ENCODE measurements around the gene HTR3C. TPM values are rescaled to one million over a fixed set of nuclear protein-coding genes. Genes with fewer than 3 reads are reported as not detected.

The HTR3C gene
- total RNA-seq, 6 donors from 2014 or later = 0.23 to 2.4 (median 1.5) TPM; not detected in 2

DNA sequence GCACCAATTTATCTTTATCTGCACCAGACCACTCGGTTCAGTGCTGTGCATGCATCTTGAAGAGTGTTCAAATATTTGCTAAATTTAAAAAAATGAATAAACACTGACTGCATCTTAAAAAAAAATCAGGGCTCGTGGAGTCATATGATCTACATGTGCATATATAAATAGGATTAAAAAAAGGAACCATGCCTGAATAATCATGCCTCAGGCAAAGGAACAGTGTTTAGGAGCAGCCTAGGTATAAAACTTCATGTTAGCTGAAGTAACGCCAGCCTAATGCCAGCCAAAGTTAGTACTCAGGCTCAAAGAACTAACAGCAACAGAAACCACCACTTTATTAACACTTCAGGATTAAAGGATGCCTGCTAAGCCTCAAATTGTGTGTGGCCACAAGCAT, 44.7 kb upstream of the HTR3C start:
- no peaks in the 10 kb centered on the region for H3K27me3 ChIP-seq
- peaks cover 0 to 19% (median 4%) of the 10 kb centered on the region in 4 donors for H3K36me3 ChIP-seq
- no peak overlapping the region for H3K4me3 ChIP-seq
- ATAC-seq (ENCODE audit: low FRiP score in 2 of 2) (no peak), DNase-seq (no peak)
- no peak for TF ChIP-seq POLR2AphosphoS5 (IDR thresholded peaks at IDR 0.05)
- TF ChIP-seq EP300 (IDR thresholded peaks at IDR 0.05) = no peak
- TF ChIP-seq, protein P1, sequence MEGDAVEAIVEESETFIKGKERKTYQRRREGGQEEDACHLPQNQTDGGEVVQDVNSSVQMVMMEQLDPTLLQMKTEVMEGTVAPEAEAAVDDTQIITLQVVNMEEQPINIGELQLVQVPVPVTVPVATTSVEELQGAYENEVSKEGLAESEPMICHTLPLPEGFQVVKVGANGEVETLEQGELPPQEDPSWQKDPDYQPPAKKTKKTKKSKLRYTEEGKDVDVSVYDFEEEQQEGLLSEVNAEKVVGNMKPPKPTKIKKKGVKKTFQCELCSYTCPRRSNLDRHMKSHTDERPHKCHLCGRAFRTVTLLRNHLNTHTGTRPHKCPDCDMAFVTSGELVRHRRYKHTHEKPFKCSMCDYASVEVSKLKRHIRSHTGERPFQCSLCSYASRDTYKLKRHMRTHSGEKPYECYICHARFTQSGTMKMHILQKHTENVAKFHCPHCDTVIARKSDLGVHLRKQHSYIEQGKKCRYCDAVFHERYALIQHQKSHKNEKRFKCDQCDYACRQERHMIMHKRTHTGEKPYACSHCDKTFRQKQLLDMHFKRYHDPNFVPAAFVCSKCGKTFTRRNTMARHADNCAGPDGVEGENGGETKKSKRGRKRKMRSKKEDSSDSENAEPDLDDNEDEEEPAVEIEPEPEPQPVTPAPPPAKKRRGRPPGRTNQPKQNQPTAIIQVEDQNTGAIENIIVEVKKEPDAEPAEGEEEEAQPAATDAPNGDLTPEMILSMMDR (IDR thresholded peaks at IDR 0.05) = no peak
- TF ChIP-seq POLR2A (IDR thresholded peaks at IDR 0.05) = no peak
- peaks cover 6 to 36% (median 18%) of the 10 kb centered on the region in 4 donors for H3K4me1 ChIP-seq
- peak overlapping the region in 2 of 4 donors; percentile 13 to 40 for H3K27ac ChIP-seq
- WGBS, 2 donors = 39 to 40% methylated on average over 3 of the region's 3 CpGs
- H3K9me3 ChIP-seq = no peaks in the 10 kb centered on the region

DNA sequence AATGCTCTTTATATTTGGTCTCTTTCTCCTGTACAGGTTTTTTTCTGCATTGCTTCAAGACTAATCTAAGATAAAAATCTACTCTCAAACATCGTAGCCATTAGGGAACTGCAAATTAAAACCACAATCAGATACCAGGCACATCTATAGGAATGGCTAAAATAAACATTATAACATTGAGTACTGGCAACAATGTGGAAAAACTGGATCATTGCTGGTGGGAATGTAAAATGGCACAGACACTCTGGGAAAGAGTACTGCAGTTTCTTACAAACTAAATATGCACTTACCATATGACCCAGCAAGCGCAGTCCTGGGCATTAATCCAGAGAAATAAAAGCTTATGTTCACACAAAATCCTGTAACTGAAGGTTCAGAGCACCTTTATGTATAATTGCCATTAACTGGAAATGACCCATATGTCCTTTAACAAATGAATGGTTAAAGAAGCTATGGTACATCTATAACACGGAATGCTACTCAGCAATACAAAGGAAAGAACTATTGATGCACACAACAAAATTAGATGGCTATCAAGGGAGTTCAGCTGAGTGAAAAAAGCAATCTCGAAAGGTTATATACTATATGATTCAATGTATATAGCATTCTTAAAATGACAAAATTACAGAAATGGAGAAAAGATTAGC, 41.5 kb upstream of the HTR3C start:
- WGBS, 2 donors = 43 to 47% methylated on average over 4 of the region's 4 CpGs
- Histone ChIP-seq H3K4me1 (peaks cover under 1 to 15% (median 7%) of the 10 kb centered on the region in 4 donors), H3K27ac (no peak overlapping the region), H3K9me3 (no peaks in the 10 kb centered on the region), H3K4me3 (no peak overlapping the region), H3K36me3 (peaks cover 0 to 30% (median 6%) of the 10 kb centered on the region in 4 donors), H3K27me3 (no peaks in the 10 kb centered on the region)
- TF ChIP-seq, protein P1 (IDR thresholded peaks at IDR 0.05) = no peak
- no peak for TF ChIP-seq POLR2A (IDR thresholded peaks at IDR 0.05)
- TF ChIP-seq POLR2AphosphoS5 (IDR thresholded peaks at IDR 0.05) = no peak
- no peak for TF ChIP-seq EP300 (IDR thresholded peaks at IDR 0.05)
- DNase-seq (no peak), ATAC-seq (ENCODE audit: low FRiP score in 2 of 2) (no peak)

DNA sequence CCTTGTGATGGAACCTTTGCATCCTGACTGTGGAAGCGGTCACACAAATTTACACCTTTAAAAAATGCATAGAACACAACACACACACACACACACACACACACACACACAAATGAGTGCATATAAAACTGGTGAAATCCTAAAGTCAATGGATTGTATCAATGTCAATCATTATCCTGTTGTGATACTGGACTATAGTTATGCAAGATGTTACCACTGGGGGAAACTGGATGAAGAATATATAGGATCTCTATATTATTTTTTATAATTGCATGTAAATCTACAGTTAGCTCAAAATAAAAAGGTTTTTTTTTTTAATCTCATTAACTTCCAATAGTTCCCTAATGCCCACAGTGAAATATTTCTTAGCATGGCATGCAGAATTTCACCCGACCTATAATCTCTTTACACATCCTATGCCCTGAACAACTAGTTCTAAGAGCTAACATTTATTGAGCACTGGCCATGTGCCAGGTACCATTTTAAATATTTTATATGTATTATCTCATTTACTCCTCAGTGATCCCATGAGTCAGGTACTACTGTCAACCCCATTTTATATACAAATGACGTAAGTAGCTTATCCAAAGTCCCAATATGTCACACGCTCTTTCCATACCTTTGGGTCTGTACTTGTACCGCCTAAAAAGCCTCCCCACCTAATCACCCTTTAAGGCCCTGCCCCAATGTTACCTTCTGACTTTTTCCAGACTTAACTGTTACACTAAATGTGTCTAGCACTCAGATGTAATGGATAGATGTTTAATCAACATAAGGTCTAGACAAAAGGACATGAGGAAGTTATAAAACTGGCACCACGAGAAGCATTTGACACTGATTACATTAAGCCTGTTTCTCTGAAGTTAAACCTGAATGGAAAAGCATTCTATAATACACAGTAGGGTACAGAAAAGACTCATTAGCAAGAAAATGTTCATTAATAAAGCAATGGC, 40.6 kb upstream of the HTR3C start:
- ATAC-seq (ENCODE audit: low FRiP score in 2 of 2) (no peak), DNase-seq (no peak)
- no peak overlapping the region for H3K4me3 ChIP-seq
- no peak overlapping the region for H3K27ac ChIP-seq
- H3K27me3 ChIP-seq = no peaks in the 10 kb centered on the region
- peaks cover 0 to 30% (median 6%) of the 10 kb centered on the region in 4 donors for H3K36me3 ChIP-seq
- 78 to 83% methylated on average over 6 of the region's 6 CpGs for WGBS, 2 donors
- TF ChIP-seq EP300 (IDR thresholded peaks at IDR 0.05) = no peak
- TF ChIP-seq, protein P1 (IDR thresholded peaks at IDR 0.05) = no peak
- peaks cover 7 to 19% (median 14%) of the 10 kb centered on the region in 4 donors for H3K4me1 ChIP-seq
- H3K9me3 ChIP-seq = no peaks in the 10 kb centered on the region

DNA sequence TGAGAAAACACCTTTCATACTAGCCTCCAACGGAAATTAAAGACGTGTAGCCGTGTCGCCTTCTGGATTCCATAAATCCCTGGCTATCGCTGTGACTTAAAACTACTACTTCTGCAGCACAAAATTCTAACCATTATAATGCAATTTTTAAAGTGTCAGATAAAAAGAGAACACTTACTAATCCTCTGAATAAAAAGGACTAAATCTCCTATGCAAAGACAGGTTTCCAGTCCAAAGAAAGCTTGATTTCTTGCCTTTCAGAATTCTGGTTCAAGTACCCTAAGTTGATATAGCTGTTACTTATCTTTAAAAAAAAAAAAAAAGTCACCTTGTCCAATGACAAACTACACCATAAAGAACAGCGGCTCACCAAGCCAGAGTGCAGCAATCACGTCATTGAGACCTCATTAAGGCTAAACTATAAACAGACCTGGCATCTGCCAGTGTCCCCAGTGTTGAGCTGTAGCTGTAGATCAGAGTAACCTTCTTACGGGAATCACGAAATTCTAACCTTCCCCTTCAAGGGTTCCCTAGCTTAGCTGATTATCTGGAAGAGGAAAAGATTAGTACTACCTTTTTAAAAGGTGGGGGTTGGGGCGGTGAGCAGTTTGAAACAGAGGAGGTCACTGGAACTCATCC, 37.3 kb upstream of the HTR3C start:
- H3K9me3 ChIP-seq = no peaks in the 10 kb centered on the region
- H3K27me3 ChIP-seq = no peaks in the 10 kb centered on the region
- H3K36me3 ChIP-seq = peaks cover 0 to 21% (median 6%) of the 10 kb centered on the region in 4 donors
- no peak for DNase-seq
- WGBS, 2 donors = 76 to 77% methylated on average over 10 of the region's 10 CpGs
- no peak overlapping the region for H3K4me3 ChIP-seq
- no peak for ATAC-seq (ENCODE audit: low FRiP score in 2 of 2)
- H3K27ac ChIP-seq = no peak overlapping the region
- H3K4me1 ChIP-seq = peaks cover 8 to 24% (median 10%) of the 10 kb centered on the region in 4 donors
- TF ChIP-seq POLR2AphosphoS5 (IDR thresholded peaks at IDR 0.05) (no peak), EP300 (IDR thresholded peaks at IDR 0.05) (no peak), POLR2A (IDR thresholded peaks at IDR 0.05) (no peak)
- TF ChIP-seq, protein P1 (IDR thresholded peaks at IDR 0.05) = no peak
